Upper lobe of left lung (tissue), 6 donors: ENCODE data around the gene MUCL3. TPM values are rescaled to one million over a fixed set of nuclear protein-coding genes. Genes with fewer than 3 reads are reported as not detected.
"Not testable (repeated sequence)": the region's sequence is repeated elsewhere in the genome, so short reads cannot be mapped to it uniquely, and the experiment has no call there.

ENCODE experiments used
- ATAC-seq, 2 donors: fragments of 200-7000 bp; cut with Tn5 transposase; one replicate each; pipeline ENCODE4 v1.9.1; 2022; ENCODE audit warnings: mild to moderate bottlenecking in 2 of 2, moderate library complexity in 2 of 2; ENCODE audit not compliant: low FRiP score in 2 of 2
- DNase-seq, 2 donors: peaks; one replicate each; pipeline ENCODE4 v3.0.0-alpha.2; 2019 to 2020
- H3K27ac ChIP-seq, 4 donors: fragments of 200-600 bp; sonication (generic); one replicate each; pipeline ENCODE4 v1.5.1; 2016 to 2019
- H3K27me3 ChIP-seq, 4 donors: fragments of 200-600 bp; sonication (generic); one replicate each; pipeline ENCODE4 v1.5.1; 2017 to 2019
- H3K36me3 ChIP-seq, 4 donors: fragments of 200-600 bp; sonication (generic); one replicate each; pipeline ENCODE4 v1.5.1; 2016 to 2019
- H3K4me1 ChIP-seq, 4 donors: fragments of 200-600 bp; sonication (generic); one replicate each; pipeline ENCODE4 v1.5.1; 2018 to 2019
- H3K4me3 ChIP-seq, 4 donors: fragments of 200-600 bp; sonication (generic); one replicate each; pipeline ENCODE4 v1.5.1; 2017 to 2019; ENCODE audit warnings: mild to moderate bottlenecking in 2 of 4, moderate library complexity in 1 of 4
- H3K9me3 ChIP-seq, 4 donors: fragments of 200-600 bp; sonication (generic); one replicate each; pipeline ENCODE4 v1.5.1; 2018 to 2019
- EP300 ChIP-seq, 4 donors: sonication (generic); formaldehyde crosslinking; IDR thresholded peaks; one replicate each; pipeline ENCODE4 v1.5.1; 2017; ENCODE audit warnings: antibody characterized with exemption in 4 of 4, control low read depth in 2 of 4
- POLR2A ChIP-seq, 4 donors: fragments of 450-650 bp; IDR thresholded peaks; one replicate each; pipeline ENCODE4 v1.5.1; 2016 to 2017; ENCODE audit warnings: antibody characterized with exemption in 4 of 4, mild to moderate bottlenecking in 2 of 4
- POLR2AphosphoS5 ChIP-seq, 2 donors: sonication (generic); formaldehyde crosslinking; IDR thresholded peaks; one replicate each; pipeline ENCODE4 v1.5.1; 2017; ENCODE audit warnings: antibody characterized with exemption in 2 of 2
- WGBS, 2 donors: methylation state at CpG; one replicate each; pipeline ENCODE4 v1.1.5; 2017 to 2018; 5-methylcytosine and 5-hydroxymethylcytosine counted together
- total RNA-seq, 6 donors: library from RNA; depleted of rRNA in 4 of 6; stranded (reverse); fragments of >200 nt in 4 of 6; gene quantifications; one replicate each; pipeline versions ENCODE4 v1.1.0 to v1.2.1, GENCODE V29; 2016 to 2021
- TF ChIP-seq, protein P1 (sequence below), 6 experiments: fragments of 450-650 bp in 4 of 6; fragments of 200-600 bp in 2 of 6; sonication (generic) in 2 of 6; IDR thresholded peaks; one replicate each; pipeline ENCODE4 v1.5.1; 2016 to 2019; ENCODE audit warnings: antibody characterized with exemption in 6 of 6
- donor health status: DM: no; HTN: no; CAD: no; lungs with moderate emphysema.
- donor health status: DM: no; HTN: yes; CAD: no; lungs with severe emphysema.

The MUCL3 gene
- total RNA-seq, 6 donors from 2014 or later, result 1.8 to 38.8 (median 5.0) TPM

DNA sequence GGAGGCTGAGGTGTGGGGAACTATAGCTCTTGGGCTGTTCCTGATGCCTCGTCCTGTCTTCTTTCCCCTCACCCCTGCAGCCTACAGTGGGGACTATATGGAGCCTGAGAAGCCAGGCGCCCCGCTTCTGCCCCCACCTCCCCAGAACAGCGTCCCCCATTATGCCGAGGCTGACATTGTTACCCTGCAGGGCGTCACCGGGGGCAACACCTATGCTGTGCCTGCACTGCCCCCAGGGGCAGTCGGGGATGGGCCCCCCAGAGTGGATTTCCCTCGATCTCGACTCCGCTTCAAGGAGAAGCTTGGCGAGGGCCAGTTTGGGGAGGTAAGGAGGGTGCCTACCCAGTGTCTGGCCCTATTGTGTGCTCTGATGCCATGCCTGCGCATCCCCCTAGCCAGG lies 44.2 kb upstream of the MUCL3 start:
- Histone ChIP-seq H3K27ac (no peak overlapping the region), H3K36me3 (peaks cover 3 to 77% (median 50%) of the 10 kb centered on the region in 4 donors), H3K4me1 (no peaks in the 10 kb centered on the region), H3K9me3 (no peaks in the 10 kb centered on the region), H3K4me3 (no peak overlapping the region), H3K27me3 (no peaks in the 10 kb centered on the region)
- ATAC-seq (no peak), DNase-seq (no peak)
- no peak for TF ChIP-seq POLR2AphosphoS5 (IDR thresholded peaks at IDR 0.05)
- TF ChIP-seq, protein P1, sequence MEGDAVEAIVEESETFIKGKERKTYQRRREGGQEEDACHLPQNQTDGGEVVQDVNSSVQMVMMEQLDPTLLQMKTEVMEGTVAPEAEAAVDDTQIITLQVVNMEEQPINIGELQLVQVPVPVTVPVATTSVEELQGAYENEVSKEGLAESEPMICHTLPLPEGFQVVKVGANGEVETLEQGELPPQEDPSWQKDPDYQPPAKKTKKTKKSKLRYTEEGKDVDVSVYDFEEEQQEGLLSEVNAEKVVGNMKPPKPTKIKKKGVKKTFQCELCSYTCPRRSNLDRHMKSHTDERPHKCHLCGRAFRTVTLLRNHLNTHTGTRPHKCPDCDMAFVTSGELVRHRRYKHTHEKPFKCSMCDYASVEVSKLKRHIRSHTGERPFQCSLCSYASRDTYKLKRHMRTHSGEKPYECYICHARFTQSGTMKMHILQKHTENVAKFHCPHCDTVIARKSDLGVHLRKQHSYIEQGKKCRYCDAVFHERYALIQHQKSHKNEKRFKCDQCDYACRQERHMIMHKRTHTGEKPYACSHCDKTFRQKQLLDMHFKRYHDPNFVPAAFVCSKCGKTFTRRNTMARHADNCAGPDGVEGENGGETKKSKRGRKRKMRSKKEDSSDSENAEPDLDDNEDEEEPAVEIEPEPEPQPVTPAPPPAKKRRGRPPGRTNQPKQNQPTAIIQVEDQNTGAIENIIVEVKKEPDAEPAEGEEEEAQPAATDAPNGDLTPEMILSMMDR (IDR thresholded peaks at IDR 0.05), result no peak
- TF ChIP-seq POLR2A (IDR thresholded peaks at IDR 0.05), result no peak
- no peak for TF ChIP-seq EP300 (IDR thresholded peaks at IDR 0.05)
- 97 to 100% methylated on average over 1 to 13 of the region's 13 CpGs for WGBS, 2 donors

DNA sequence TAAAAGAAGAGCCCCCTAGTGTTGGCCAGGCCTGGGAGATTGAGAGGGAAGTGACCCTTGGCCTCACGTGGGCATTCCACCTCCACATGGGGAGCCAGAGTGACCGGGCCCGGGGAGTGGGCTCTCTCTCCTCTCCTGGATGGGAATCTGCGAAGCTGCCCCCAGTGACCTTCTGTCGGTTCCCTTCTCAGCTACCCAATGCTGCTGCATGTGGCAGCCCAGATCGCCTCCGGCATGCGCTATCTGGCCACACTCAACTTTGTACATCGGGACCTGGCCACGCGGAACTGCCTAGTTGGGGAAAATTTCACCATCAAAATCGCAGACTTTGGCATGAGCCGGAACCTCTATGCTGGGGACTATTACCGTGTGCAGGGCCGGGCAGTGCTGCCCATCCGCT lies 42.9 kb upstream of the MUCL3 start:
- peaks cover 3 to 66% (median 41%) of the 10 kb centered on the region in 4 donors for H3K36me3 ChIP-seq
- H3K9me3 ChIP-seq, result no peaks in the 10 kb centered on the region
- DNase-seq (no peak), ATAC-seq (no peak)
- 90 to 92% methylated on average over 15 to 16 of the region's 16 CpGs for WGBS, 2 donors
- no peaks in the 10 kb centered on the region for H3K4me1 ChIP-seq
- no peak overlapping the region for H3K4me3 ChIP-seq
- TF ChIP-seq POLR2A (IDR thresholded peaks at IDR 0.05), result no peak
- H3K27me3 ChIP-seq, result no peaks in the 10 kb centered on the region
- H3K27ac ChIP-seq, result no peak overlapping the region

DNA sequence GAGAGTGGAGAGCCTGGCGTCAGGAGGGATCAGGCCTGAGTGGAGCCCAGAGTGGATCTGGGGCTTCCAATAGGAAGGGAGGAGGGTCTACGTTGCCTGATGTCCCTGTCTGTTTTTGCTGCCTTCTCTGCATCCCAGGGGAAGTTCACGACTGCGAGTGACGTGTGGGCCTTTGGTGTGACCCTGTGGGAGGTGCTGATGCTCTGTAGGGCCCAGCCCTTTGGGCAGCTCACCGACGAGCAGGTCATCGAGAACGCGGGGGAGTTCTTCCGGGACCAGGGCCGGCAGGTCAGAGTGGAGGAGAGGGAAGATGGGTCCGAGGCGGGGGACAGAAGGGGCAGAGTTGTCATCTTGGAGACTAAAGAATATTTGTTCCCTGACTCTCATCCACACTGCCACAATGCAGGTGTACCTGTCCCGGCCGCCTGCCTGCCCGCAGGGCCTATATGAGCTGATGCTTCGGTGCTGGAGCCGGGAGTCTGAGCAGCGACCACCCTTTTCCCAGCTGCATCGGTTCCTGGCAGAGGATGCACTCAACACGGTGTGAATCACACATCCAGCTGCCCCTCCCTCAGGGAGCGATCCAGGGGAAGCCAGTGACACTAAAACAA lies 41.9 kb upstream of the MUCL3 start:
- 80 to 87% methylated on average over 23 of the region's 23 CpGs for WGBS, 2 donors
- ATAC-seq, result no peak
- Histone ChIP-seq H3K27ac (no peak overlapping the region), H3K4me1 (no peaks in the 10 kb centered on the region), H3K27me3 (no peaks in the 10 kb centered on the region), H3K4me3 (no peak overlapping the region), H3K9me3 (no peaks in the 10 kb centered on the region), H3K36me3 (peaks cover 3 to 58% (median 33%) of the 10 kb centered on the region in 4 donors)
- DNase-seq, result no peak
- TF ChIP-seq POLR2A (IDR thresholded peaks at IDR 0.05), result no peak
- no peak for TF ChIP-seq POLR2AphosphoS5 (IDR thresholded peaks at IDR 0.05)
- TF ChIP-seq, protein P1 (IDR thresholded peaks at IDR 0.05), result no peak
- no peak for TF ChIP-seq EP300 (IDR thresholded peaks at IDR 0.05)

- WGBS, 2 donors, result 78 to 79% methylated on average over 1 of the region's 1 CpG
Measured at GRCh38 chr6:30900863-30901417, 39.8 kb upstream of the MUCL3 start.

GRCh38 chr6:30901436-30901835 lies 39.3 kb upstream of the MUCL3 start:
- ATAC-seq, result no peak
- H3K27ac ChIP-seq, result no peak overlapping the region
- TF ChIP-seq, protein P1 (IDR thresholded peaks at IDR 0.05), result no peak
- TF ChIP-seq EP300 (IDR thresholded peaks at IDR 0.05), result no peak
- TF ChIP-seq POLR2AphosphoS5 (IDR thresholded peaks at IDR 0.05), result no peak
- no peak for TF ChIP-seq POLR2A (IDR thresholded peaks at IDR 0.05)
- DNase-seq, result no peak
- H3K36me3 ChIP-seq, result peaks cover 3 to 36% (median 24%) of the 10 kb centered on the region in 4 donors
- H3K27me3 ChIP-seq, result no peaks in the 10 kb centered on the region
- H3K9me3 ChIP-seq, result no peaks in the 10 kb centered on the region
- H3K4me1 ChIP-seq, result no peaks in the 10 kb centered on the region
- no peak overlapping the region for H3K4me3 ChIP-seq

More at GRCh38 chr6:30900863-30901417, 39.8 kb upstream of the MUCL3 start:
- no peak overlapping the region for H3K4me3 ChIP-seq
- peaks cover 3 to 39% (median 24%) of the 10 kb centered on the region in 4 donors for H3K36me3 ChIP-seq
- no peaks in the 10 kb centered on the region for H3K27me3 ChIP-seq
- no peaks in the 10 kb centered on the region for H3K4me1 ChIP-seq
- ATAC-seq (no peak), DNase-seq (no peak)
- H3K27ac ChIP-seq, result no peak overlapping the region
- H3K9me3 ChIP-seq, result no peaks in the 10 kb centered on the region
- TF ChIP-seq POLR2A (IDR thresholded peaks at IDR 0.05), result no peak
- TF ChIP-seq POLR2AphosphoS5 (IDR thresholded peaks at IDR 0.05), result no peak
- TF ChIP-seq EP300 (IDR thresholded peaks at IDR 0.05), result no peak
- TF ChIP-seq, protein P1 (IDR thresholded peaks at IDR 0.05), result no peak

GRCh38 chr6:30902196-30902595 lies 38.6 kb upstream of the MUCL3 start:
- H3K4me1 ChIP-seq, result not testable (repeated sequence)

More at GRCh38 chr6:30902196-30902595, 38.6 kb upstream of the MUCL3 start:
- ATAC-seq, H3K27me3 ChIP-seq, H3K4me3 ChIP-seq, H3K27ac ChIP-seq, DNase-seq, H3K9me3 ChIP-seq: not testable (repeated sequence)
- H3K36me3 ChIP-seq, result peaks cover 3 to 28% (median 16%) of the 10 kb centered on the region in 4 donors
- 81 to 83% methylated on average over 9 of the region's 9 CpGs for WGBS, 2 donors
